Thyroid gland (tissue), 4 donors: Measurements from ENCODE around the gene LGALS8. TPM values are rescaled to one million over a fixed set of nuclear protein-coding genes. Genes with fewer than 3 reads are reported as not detected.

ENCODE experiments used
- DNase-seq, 2 donors: peaks; one replicate each; pipeline ENCODE4 v3.0.0-alpha.2; 2019
- H3K27ac ChIP-seq, 3 donors: fragments of 200-600 bp; sonication (generic); 1 replicate in 2 of 3; 2 replicates in 1 of 3; pipeline ENCODE4 v1.5.1; 2016 to 2019; ENCODE audit warnings: mild to moderate bottlenecking in 1 of 3, moderate library complexity in 1 of 3
- H3K27me3 ChIP-seq: fragments of 200-600 bp; sonication (generic); one replicate; pipeline ENCODE4 v1.5.1; 2019
- H3K36me3 ChIP-seq, 2 donors: fragments of 200-600 bp; sonication (generic); one replicate each; pipeline ENCODE4 v1.5.1; 2016 to 2019
- H3K4me1 ChIP-seq, 2 donors: fragments of 200-600 bp; sonication (generic); one replicate each; pipeline ENCODE4 v1.5.1; 2017 to 2019
- H3K4me3 ChIP-seq, 3 donors: fragments of 200-600 bp; sonication (generic); replicated peaks in 1 of 3; 1 replicate in 2 of 3; 2 replicates in 1 of 3; pipeline ENCODE4 v1.5.1; 2016; ENCODE audit warnings: mild to moderate bottlenecking in 1 of 3
- H3K9me3 ChIP-seq: fragments of 200-600 bp; sonication (generic); one replicate; pipeline ENCODE4 v1.5.1; 2017
- CTCF ChIP-seq, 6 experiments: fragments of 200-600 bp in 3 of 6; fragments of 450-650 bp in 3 of 6; sonication (generic) in 3 of 6; IDR thresholded peaks; one replicate each; pipeline ENCODE4 v1.5.1; 2016 to 2019; ENCODE audit warnings: antibody characterized with exemption in 6 of 6, mild to moderate bottlenecking in 2 of 6, inconsistent platforms in 1 of 6, moderate library complexity in 1 of 6
- POLR2A ChIP-seq, 2 donors: fragments of 450-650 bp; IDR thresholded peaks; one replicate each; pipeline ENCODE4 v1.6.1; 2017; ENCODE audit warnings: antibody characterized with exemption in 2 of 2, mild to moderate bottlenecking in 2 of 2, moderate library complexity in 1 of 2
- WGBS, 2 donors: methylation state at CpG; one replicate each; pipeline ENCODE4 v1.1.5; 2017; 5-methylcytosine and 5-hydroxymethylcytosine counted together
- intact Hi-C: fragments of 100-400 bp; cut with DNase I; formaldehyde crosslinking; loops from one replicate; pipeline ENCODE4 v1.15.1; 2023
- total RNA-seq, 4 donors: library from RNA; depleted of rRNA; stranded (reverse); fragments of >200 nt; gene quantifications; one replicate each; pipeline ENCODE4 v1.2.3, GENCODE V29; 2016

LGALS8 gene
- total RNA-seq, 4 donors from 2014 or later = 61.8 to 94.2 (median 79.2) TPM

GRCh38 chr1:236535190-236535589 lies 11.4 kb downstream of the LGALS8 start:
- TF ChIP-seq CTCF (IDR thresholded peaks at IDR 0.05) = no peak
- TF ChIP-seq POLR2A (IDR thresholded peaks at IDR 0.05) = no peak
- H3K9me3 ChIP-seq = no peaks in the 10 kb centered on the region
- DNase-seq = no peak
- intact Hi-C loops = no loop called here
- H3K27me3 ChIP-seq = no peaks in the 10 kb centered on the region
- peaks cover 18 to 22% of the 10 kb centered on the region in 2 donors for H3K36me3 ChIP-seq
- no peak overlapping the region for H3K27ac ChIP-seq
- 93 to 96% methylated on average over 1 of the region's 1 CpG for WGBS, 2 donors
- H3K4me1 ChIP-seq = no peaks in the 10 kb centered on the region
- no peak overlapping the region for H3K4me3 ChIP-seq

- no peak for TF ChIP-seq POLR2A (IDR thresholded peaks at IDR 0.05)
- no peak for TF ChIP-seq CTCF (IDR thresholded peaks at IDR 0.05)
- Histone ChIP-seq H3K27me3 (no peaks in the 10 kb centered on the region), H3K27ac (no peak overlapping the region), H3K36me3 (peaks cover 22 to 23% of the 10 kb centered on the region in 2 donors), H3K4me3 (no peak overlapping the region), H3K4me1 (no peaks in the 10 kb centered on the region), H3K9me3 (no peaks in the 10 kb centered on the region)
- WGBS, 2 donors = 92 to 93% methylated on average over 6 of the region's 6 CpGs
- intact Hi-C loops = no loop called here
- DNase-seq = no peak
Measured at GRCh38 chr1:236535662-236536161, 11.9 kb downstream of the LGALS8 start.

GRCh38 chr1:236536540-236536939 lies 12.8 kb downstream of the LGALS8 start:
- no peaks in the 10 kb centered on the region for H3K9me3 ChIP-seq
- TF ChIP-seq CTCF (IDR thresholded peaks at IDR 0.05) (no peak), POLR2A (IDR thresholded peaks at IDR 0.05) (no peak)
- intact Hi-C loops = no loop called here
- DNase-seq = no peak
- whole genome bisulfite sequencing, 2 donors = 87 to 90% methylated on average over 5 of the region's 5 CpGs
- no peaks in the 10 kb centered on the region for H3K27me3 ChIP-seq
- H3K36me3 ChIP-seq = peaks cover 23 to 29% of the 10 kb centered on the region in 2 donors
- H3K4me1 ChIP-seq = no peaks in the 10 kb centered on the region
- H3K4me3 ChIP-seq = no peak overlapping the region
- H3K27ac ChIP-seq = no peak overlapping the region

GRCh38 chr1:236540813-236541465 lies 17.2 kb downstream of the LGALS8 start:
- H3K27ac ChIP-seq = no peak overlapping the region
- TF ChIP-seq CTCF (IDR thresholded peaks at IDR 0.05) (no peak), POLR2A (IDR thresholded peaks at IDR 0.05) (no peak)
- WGBS, 2 donors = 93 to 96% methylated on average over 4 of the region's 4 CpGs
- H3K9me3 ChIP-seq = no peaks in the 10 kb centered on the region
- no peaks in the 10 kb centered on the region for H3K27me3 ChIP-seq
- intact Hi-C loops = loop anchor here (10.0 kb wide), 1 partner anchor 54 kb away; no protein-coding TSS in a partner anchor
- DNase-seq = no peak
- H3K4me1 ChIP-seq = no peaks in the 10 kb centered on the region
- H3K36me3 ChIP-seq = peaks cover 40 to 55% of the 10 kb centered on the region in 2 donors
- H3K4me3 ChIP-seq = no peak overlapping the region

- DNase-seq = no peak
- Histone ChIP-seq H3K27ac (no peak overlapping the region), H3K36me3 (peaks cover 43 to 57% of the 10 kb centered on the region in 2 donors), H3K9me3 (no peaks in the 10 kb centered on the region), H3K27me3 (no peaks in the 10 kb centered on the region), H3K4me3 (no peak overlapping the region), H3K4me1 (no peaks in the 10 kb centered on the region)
- TF ChIP-seq POLR2A (IDR thresholded peaks at IDR 0.05) (no peak), CTCF (IDR thresholded peaks at IDR 0.05) (no peak)
- intact Hi-C loops = loop anchor here (10.0 kb wide), 1 partner anchor 53 kb away; no protein-coding TSS in a partner anchor
- 93 to 94% methylated on average over 4 of the region's 4 CpGs for WGBS, 2 donors
Measured at GRCh38 chr1:236541710-236542109, 17.9 kb downstream of the LGALS8 start.
